ENCODE results near the gene SKOR2.

- TF ChIP-seq, protein P1, sequence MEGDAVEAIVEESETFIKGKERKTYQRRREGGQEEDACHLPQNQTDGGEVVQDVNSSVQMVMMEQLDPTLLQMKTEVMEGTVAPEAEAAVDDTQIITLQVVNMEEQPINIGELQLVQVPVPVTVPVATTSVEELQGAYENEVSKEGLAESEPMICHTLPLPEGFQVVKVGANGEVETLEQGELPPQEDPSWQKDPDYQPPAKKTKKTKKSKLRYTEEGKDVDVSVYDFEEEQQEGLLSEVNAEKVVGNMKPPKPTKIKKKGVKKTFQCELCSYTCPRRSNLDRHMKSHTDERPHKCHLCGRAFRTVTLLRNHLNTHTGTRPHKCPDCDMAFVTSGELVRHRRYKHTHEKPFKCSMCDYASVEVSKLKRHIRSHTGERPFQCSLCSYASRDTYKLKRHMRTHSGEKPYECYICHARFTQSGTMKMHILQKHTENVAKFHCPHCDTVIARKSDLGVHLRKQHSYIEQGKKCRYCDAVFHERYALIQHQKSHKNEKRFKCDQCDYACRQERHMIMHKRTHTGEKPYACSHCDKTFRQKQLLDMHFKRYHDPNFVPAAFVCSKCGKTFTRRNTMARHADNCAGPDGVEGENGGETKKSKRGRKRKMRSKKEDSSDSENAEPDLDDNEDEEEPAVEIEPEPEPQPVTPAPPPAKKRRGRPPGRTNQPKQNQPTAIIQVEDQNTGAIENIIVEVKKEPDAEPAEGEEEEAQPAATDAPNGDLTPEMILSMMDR (IDR thresholded peaks at IDR 0.05), result no peak
- no peak for TF ChIP-seq POLR2A (IDR thresholded peaks at IDR 0.05)
- TF ChIP-seq EP300 (IDR thresholded peaks at IDR 0.05), result no peak
These were observed 85.2 kb downstream of the SKOR2 start for GRCh38 chr18:47166294-47166693.

Data from ovary (tissue), 3 donors.